Sigmoid colon (tissue), 7 donors: ENCODE data around the gene PAF1. TPM values are rescaled to one million over a fixed set of nuclear protein-coding genes. Genes with fewer than 3 reads are reported as not detected.
A peak's percentile ranks its signal among the peaks of the same experiment; 100 is the strongest.
"Not testable (repeated sequence)": the region's sequence is repeated elsewhere in the genome, so short reads cannot be mapped to it uniquely, and the experiment has no call there.

Experiments used
- DNase-seq: peaks from one replicate; pipeline ENCODE4 v3.0.0-alpha.2; 2019
- H3K27ac ChIP-seq, 4 donors: fragments of 200-600 bp; sonication (generic); one replicate each; pipeline ENCODE4 v1.5.1; 2016 to 2019; ENCODE audit warnings: mild to moderate bottlenecking in 1 of 4
- H3K27me3 ChIP-seq, 3 donors: fragments of 200-600 bp; sonication (generic); one replicate each; pipeline ENCODE4 v1.5.1; 2019; ENCODE audit warnings: mild to moderate bottlenecking in 1 of 3
- H3K36me3 ChIP-seq, 4 donors: fragments of 200-600 bp; sonication (generic); one replicate each; pipeline ENCODE4 v1.5.1; 2016 to 2019
- H3K4me1 ChIP-seq, 4 donors: fragments of 200-600 bp; sonication (generic); one replicate each; pipeline ENCODE4 v1.5.1; 2017 to 2019
- H3K4me3 ChIP-seq, 4 donors: fragments of 200-600 bp; sonication (generic); one replicate each; pipeline ENCODE4 v1.5.1; 2017 to 2019; ENCODE audit warnings: mild to moderate bottlenecking in 2 of 4, moderate library complexity in 1 of 4
- H3K9me3 ChIP-seq, 4 donors: fragments of 200-600 bp in 3 of 4; sonication (generic) in 3 of 4; one replicate each; pipeline versions ENCODE4 v1.5.1 to v1.6.1; 2013 to 2019
- CTCF ChIP-seq, 4 experiments: fragments of 450-650 bp in 3 of 4; fragments of 200-600 bp in 1 of 4; IDR thresholded peaks; one replicate each; pipeline ENCODE4 v1.5.1; 2016 to 2019; ENCODE audit warnings: antibody characterized with exemption in 4 of 4, mild to moderate bottlenecking in 3 of 4, moderate library complexity in 2 of 4
- EP300 ChIP-seq, 4 donors: sonication (generic); formaldehyde crosslinking; IDR thresholded peaks; one replicate each; pipeline ENCODE4 v1.6.1; 2017; ENCODE audit warnings: antibody characterized with exemption in 4 of 4
- POLR2A ChIP-seq, 2 donors: fragments of 450-650 bp; IDR thresholded peaks; one replicate each; pipeline ENCODE4 v1.6.1; 2016; ENCODE audit warnings: antibody characterized with exemption in 2 of 2, mild to moderate bottlenecking in 2 of 2, moderate library complexity in 2 of 2
- POLR2AphosphoS5 ChIP-seq, 4 donors: sonication (generic); formaldehyde crosslinking; IDR thresholded peaks; one replicate each; pipeline ENCODE4 v1.6.1; 2017; ENCODE audit warnings: antibody characterized with exemption in 4 of 4
- WGBS, 2 donors: extraction: QIAGEN DNeasy Blood & Tissue Kit; methylation state at CpG; one replicate each; pipeline ENCODE4 v1.1.7; 2013; 5-methylcytosine and 5-hydroxymethylcytosine counted together
- intact Hi-C: fragments of 100-400 bp; cut with DNase I; formaldehyde crosslinking; loops from one replicate; pipeline ENCODE4 v1.15.1; 2023
- polyA plus RNA-seq, 3 donors: library from polyadenylated mRNA; stranded (reverse); fragments of 200-250 nt; gene quantifications; one replicate each; pipeline ENCODE4 v1.2.3, GENCODE V29; 2013
- total RNA-seq, 4 donors: library from RNA; depleted of rRNA; stranded (reverse); fragments of >200 nt; gene quantifications; one replicate each; pipeline ENCODE4 v1.1.0, GENCODE V29; 2016
- donor health status: healthy with polysubstance abuse.
- donor health status: Bipolar disorder and iron deficiency.
- donor health status: healthy.

Gene PAF1
- total and polyA plus RNA-seq, 7 donors, result 28.2 to 51.8 (median 37.7) TPM

- no peaks in the 10 kb centered on the region for H3K4me1 ChIP-seq
- H3K4me3 ChIP-seq, result no peak overlapping the region
- H3K36me3 ChIP-seq, result peaks cover 65 to 100% (median 69%) of the 10 kb centered on the region in 4 donors
- DNase-seq, result no peak
- 77 to 86% methylated on average over 10 of the region's 10 CpGs for WGBS, 2 donors
- intact Hi-C loops, result no loop called here
- no peak for TF ChIP-seq POLR2AphosphoS5 (IDR thresholded peaks at IDR 0.05)
- TF ChIP-seq CTCF (IDR thresholded peaks at IDR 0.05), result no peak
- no peak for TF ChIP-seq POLR2A (IDR thresholded peaks at IDR 0.05)
- no peak for TF ChIP-seq EP300 (IDR thresholded peaks at IDR 0.05)
- no peaks in the 10 kb centered on the region for H3K9me3 ChIP-seq
- H3K27ac ChIP-seq, result no peak overlapping the region
- H3K27me3 ChIP-seq, result no peaks in the 10 kb centered on the region
Measured at GRCh38 chr19:39381910-39382611, 8.8 kb downstream of the PAF1 start.

DNA sequence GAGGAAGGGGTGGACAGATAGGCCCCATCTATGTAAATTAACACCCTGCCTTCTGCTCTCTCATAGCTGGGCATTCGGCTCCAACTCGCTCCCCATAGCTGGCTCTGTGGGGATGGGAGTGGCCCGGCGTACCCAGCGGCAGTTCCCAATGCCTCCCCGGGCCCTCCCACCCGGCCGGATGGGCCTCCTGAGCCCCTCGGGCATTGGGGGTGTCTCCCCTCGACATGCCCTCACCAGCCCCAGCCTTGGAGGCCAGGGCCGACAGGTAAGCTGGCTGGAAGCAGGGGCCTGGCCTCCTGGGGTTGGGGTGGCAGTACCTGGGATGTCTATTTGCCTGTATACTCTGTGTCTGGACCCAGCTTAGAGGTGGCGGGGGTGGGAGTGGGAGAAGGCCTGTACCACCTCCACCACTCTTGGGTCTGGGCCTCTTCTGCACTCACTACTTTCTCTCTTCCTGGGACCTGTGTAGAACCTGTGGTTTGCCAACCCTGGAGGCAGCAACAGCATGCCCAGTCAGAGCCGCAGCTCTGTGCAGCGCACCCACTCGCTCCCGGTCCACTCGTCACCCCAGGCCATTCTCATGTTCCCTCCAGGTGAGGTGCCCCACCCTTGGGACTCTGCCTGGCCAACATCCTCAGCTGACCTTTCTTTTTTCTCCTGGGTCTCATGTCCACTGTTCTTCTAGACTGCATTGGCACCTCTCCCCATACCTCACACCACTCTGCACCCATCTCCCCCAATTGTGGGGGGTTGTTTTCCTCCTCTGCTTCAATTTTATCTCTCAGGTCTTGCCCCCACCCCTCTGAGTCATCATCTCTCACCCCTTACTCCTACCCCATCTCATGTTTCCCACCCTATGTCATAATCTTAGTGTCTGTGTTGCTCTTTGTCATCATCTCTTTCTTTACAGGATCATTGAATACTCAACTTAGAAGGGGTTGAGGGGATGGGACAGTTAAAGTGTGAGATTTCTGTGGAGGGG lies 10.1 kb downstream of the PAF1 start:
- TF ChIP-seq EP300 (IDR thresholded peaks at IDR 0.05), result no peak
- TF ChIP-seq POLR2AphosphoS5 (IDR thresholded peaks at IDR 0.05), result no peak
- TF ChIP-seq CTCF (IDR thresholded peaks at IDR 0.05), result no peak
- TF ChIP-seq POLR2A (IDR thresholded peaks at IDR 0.05), result no peak
- 95 to 96% methylated on average over 17 of the region's 17 CpGs for whole genome bisulfite sequencing, 2 donors
- intact Hi-C loops, result no loop called here
- Histone ChIP-seq H3K9me3 (no peaks in the 10 kb centered on the region), H3K27me3 (no peaks in the 10 kb centered on the region), H3K4me1 (no peaks in the 10 kb centered on the region), H3K27ac (peak overlapping the region; percentile 4 to 57 (median 20)), H3K36me3 (peaks cover 69 to 100% (median 74%) of the 10 kb centered on the region in 4 donors), H3K4me3 (no peak overlapping the region)
- DNase-seq, result no peak

DNA sequence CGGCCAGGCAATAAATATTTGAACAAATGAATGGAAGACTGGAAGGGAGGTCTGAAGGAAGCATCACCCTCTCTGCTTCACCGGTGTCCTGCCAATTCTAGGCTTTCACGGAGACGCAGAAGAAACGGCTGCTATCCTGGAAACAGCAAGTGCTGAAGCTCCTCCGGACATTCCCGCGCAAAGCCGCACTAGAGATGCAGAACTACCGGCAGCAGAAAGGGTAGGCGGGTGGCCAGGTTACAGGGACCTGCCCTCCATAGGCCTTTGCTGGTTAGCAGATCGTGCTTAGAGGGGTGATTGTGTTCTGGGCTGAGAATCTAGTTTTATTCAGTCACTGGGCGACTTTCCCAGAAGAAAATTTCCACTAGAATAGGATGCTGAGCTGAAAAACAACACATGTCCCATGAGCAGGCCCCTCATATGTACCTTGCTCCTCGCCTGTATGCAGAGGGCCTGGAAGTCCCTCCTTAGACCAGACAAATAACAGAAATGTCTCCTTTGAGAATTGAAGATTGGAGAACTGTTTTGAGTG lies 11.0 kb downstream of the PAF1 start:
- WGBS, 2 donors, result 91 to 92% methylated on average over 14 of the region's 14 CpGs
- Histone ChIP-seq H3K27me3 (no peaks in the 10 kb centered on the region), H3K27ac (peak overlapping the region in 2 of 4 donors; percentile 23 to 57), H3K4me3 (no peak overlapping the region), H3K9me3 (no peaks in the 10 kb centered on the region), H3K4me1 (no peaks in the 10 kb centered on the region), H3K36me3 (peaks cover 73 to 97% (median 78%) of the 10 kb centered on the region in 4 donors)
- intact Hi-C loops, result no loop called here
- TF ChIP-seq EP300 (IDR thresholded peaks at IDR 0.05), result no peak
- no peak for TF ChIP-seq POLR2AphosphoS5 (IDR thresholded peaks at IDR 0.05)
- DNase-seq, result no peak

- H3K36me3 ChIP-seq, result peaks cover 73 to 92% (median 78%) of the 10 kb centered on the region in 4 donors
- 95 to 96% methylated on average over 4 of the region's 4 CpGs for WGBS, 2 donors
- DNase-seq, H3K27me3 ChIP-seq, intact Hi-C loops, H3K4me1 ChIP-seq, H3K4me3 ChIP-seq, H3K9me3 ChIP-seq: not testable (repeated sequence)
- peak overlapping the region in 1 of 4 donors; percentile 57 for H3K27ac ChIP-seq
Measured at GRCh38 chr19:39379366-39379765, 11.5 kb downstream of the PAF1 start.

GRCh38 chr19:39377373-39378362 lies 13.2 kb downstream of the PAF1 start:
- intact Hi-C loops, result no loop called here
- peaks cover 62 to 75% (median 70%) of the 10 kb centered on the region in 4 donors for H3K36me3 ChIP-seq
- H3K4me1 ChIP-seq, result peaks cover 0 to 13% (median 13%) of the 10 kb centered on the region in 4 donors
- 88 to 92% methylated on average over 18 of the region's 18 CpGs for WGBS, 2 donors
- H3K27ac ChIP-seq, result no peak overlapping the region
- no peak for TF ChIP-seq EP300 (IDR thresholded peaks at IDR 0.05)
- no peak for TF ChIP-seq POLR2AphosphoS5 (IDR thresholded peaks at IDR 0.05)
- TF ChIP-seq CTCF (IDR thresholded peaks at IDR 0.05), result no peak
- TF ChIP-seq POLR2A (IDR thresholded peaks at IDR 0.05), result no peak
- no peak overlapping the region for H3K4me3 ChIP-seq
- H3K27me3 ChIP-seq, result no peaks in the 10 kb centered on the region
- H3K9me3 ChIP-seq, result no peaks in the 10 kb centered on the region
- no peak for DNase-seq
